GM23338 (cell line): ENCODE results near the gene LRRTM2. TPM values are rescaled to one million over a fixed set of nuclear protein-coding genes. Genes with fewer than 3 reads are reported as not detected.

Experiments used
- CREB1 ChIP-seq: fragments of 250-450 bp; sonication (Bioruptor Pico); IDR thresholded peaks from 2 replicates; pipeline ENCODE4 v1.5.0; 2020; ENCODE audit warnings: low read depth, mild to moderate bottlenecking, moderate library complexity
- CTCF ChIP-seq, 2 experiments: fragments of 200-600 bp in 1 of 2; sonication (generic) in 1 of 2; conservative IDR thresholded peaks; 2 replicates each; pipeline versions ENCODE4 v1.5.1 to v1.6.1; 2016 to 2017; ENCODE audit warnings: antibody characterized with exemption in 2 of 2, low read depth in 2 of 2, mild to moderate bottlenecking in 2 of 2, moderate library complexity in 1 of 2
- ETS1 ChIP-seq: IDR thresholded peaks from 2 replicates; pipeline ENCODE4 v1.6.1; 2016; ENCODE audit warnings: antibody characterized with exemption
- EZH2phosphoT487 ChIP-seq: fragments of 200-600 bp; sonication (generic); IDR thresholded peaks from one replicate; pipeline ENCODE4 v1.8.1; 2018; ENCODE audit warnings: antibody characterized with exemption; ENCODE audit not compliant: unreplicated experiment
- JUNB ChIP-seq: IDR thresholded peaks from one replicate; pipeline ENCODE4 v1.6.1; 2016; ENCODE audit warnings: antibody characterized with exemption; ENCODE audit not compliant: unreplicated experiment
- NANOG ChIP-seq: IDR thresholded peaks from 2 replicates; pipeline ENCODE4 v1.6.1; 2016; ENCODE audit warnings: antibody characterized with exemption, borderline replicate concordance
- POLR2AphosphoS5 ChIP-seq: IDR thresholded peaks from 2 replicates; pipeline ENCODE4 v1.6.1; 2016; ENCODE audit warnings: antibody characterized with exemption, low read depth
- ZNF114 ChIP-seq: fragments of 250-450 bp; sonication (Bioruptor Pico); IDR thresholded peaks from 2 replicates; pipeline ENCODE4 v1.5.0; 2020; ENCODE audit warnings: mild to moderate bottlenecking, moderate library complexity
- ZNF331 ChIP-seq: fragments of 250-450 bp; sonication (Bioruptor Pico); IDR thresholded peaks from 2 replicates; pipeline ENCODE4 v1.5.0; 2020; ENCODE audit warnings: low read depth, mild to moderate bottlenecking, moderate library complexity
- polyA plus RNA-seq: library from polyadenylated mRNA; unstranded; fragments of >200 nt; fragmentation: Nextera tagmentation; extraction: Ambion mirVana; gene quantifications from 2 replicates; pipeline ENCODE4 v1.2.1, GENCODE V29; 2016
- total RNA-seq: library from RNA; depleted of rRNA; stranded (reverse); fragments of >200 nt; shearing (Covaris generic); gene quantifications from 2 replicates; pipeline ENCODE4 v1.2.3, GENCODE V29; 2014
- TF ChIP-seq, protein P1 (sequence below): fragments of 250-450 bp; sonication (Bioruptor Pico); IDR thresholded peaks from 2 replicates; pipeline ENCODE4 v1.5.0; 2020; ENCODE audit warnings: mild to moderate bottlenecking, moderate library complexity

Gene LRRTM2
- total and polyA plus RNA-seq, 2 experiments from 2014 or later, result 1.5 TPM; not detected in 1

DNA sequence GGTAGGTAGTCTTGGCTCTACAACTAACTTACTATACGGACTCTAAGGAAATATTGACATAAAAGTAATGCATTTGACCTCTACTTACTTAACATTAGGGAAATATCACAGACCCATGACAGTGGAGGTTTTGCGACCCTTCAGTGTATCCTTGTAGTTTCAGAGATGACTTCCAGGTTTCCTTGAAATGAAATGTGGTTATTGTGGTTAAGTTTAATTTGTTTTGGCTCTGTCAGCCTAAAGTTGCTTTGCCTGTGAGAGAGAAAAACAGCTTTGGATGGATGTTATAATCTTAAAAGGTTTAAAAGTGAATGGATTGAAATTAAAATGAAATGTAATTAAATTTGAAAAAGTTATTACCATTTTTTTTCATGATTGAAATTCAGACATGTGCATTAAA is 42.9 kb downstream of the LRRTM2 start (continued):
- TF ChIP-seq, protein P1, sequence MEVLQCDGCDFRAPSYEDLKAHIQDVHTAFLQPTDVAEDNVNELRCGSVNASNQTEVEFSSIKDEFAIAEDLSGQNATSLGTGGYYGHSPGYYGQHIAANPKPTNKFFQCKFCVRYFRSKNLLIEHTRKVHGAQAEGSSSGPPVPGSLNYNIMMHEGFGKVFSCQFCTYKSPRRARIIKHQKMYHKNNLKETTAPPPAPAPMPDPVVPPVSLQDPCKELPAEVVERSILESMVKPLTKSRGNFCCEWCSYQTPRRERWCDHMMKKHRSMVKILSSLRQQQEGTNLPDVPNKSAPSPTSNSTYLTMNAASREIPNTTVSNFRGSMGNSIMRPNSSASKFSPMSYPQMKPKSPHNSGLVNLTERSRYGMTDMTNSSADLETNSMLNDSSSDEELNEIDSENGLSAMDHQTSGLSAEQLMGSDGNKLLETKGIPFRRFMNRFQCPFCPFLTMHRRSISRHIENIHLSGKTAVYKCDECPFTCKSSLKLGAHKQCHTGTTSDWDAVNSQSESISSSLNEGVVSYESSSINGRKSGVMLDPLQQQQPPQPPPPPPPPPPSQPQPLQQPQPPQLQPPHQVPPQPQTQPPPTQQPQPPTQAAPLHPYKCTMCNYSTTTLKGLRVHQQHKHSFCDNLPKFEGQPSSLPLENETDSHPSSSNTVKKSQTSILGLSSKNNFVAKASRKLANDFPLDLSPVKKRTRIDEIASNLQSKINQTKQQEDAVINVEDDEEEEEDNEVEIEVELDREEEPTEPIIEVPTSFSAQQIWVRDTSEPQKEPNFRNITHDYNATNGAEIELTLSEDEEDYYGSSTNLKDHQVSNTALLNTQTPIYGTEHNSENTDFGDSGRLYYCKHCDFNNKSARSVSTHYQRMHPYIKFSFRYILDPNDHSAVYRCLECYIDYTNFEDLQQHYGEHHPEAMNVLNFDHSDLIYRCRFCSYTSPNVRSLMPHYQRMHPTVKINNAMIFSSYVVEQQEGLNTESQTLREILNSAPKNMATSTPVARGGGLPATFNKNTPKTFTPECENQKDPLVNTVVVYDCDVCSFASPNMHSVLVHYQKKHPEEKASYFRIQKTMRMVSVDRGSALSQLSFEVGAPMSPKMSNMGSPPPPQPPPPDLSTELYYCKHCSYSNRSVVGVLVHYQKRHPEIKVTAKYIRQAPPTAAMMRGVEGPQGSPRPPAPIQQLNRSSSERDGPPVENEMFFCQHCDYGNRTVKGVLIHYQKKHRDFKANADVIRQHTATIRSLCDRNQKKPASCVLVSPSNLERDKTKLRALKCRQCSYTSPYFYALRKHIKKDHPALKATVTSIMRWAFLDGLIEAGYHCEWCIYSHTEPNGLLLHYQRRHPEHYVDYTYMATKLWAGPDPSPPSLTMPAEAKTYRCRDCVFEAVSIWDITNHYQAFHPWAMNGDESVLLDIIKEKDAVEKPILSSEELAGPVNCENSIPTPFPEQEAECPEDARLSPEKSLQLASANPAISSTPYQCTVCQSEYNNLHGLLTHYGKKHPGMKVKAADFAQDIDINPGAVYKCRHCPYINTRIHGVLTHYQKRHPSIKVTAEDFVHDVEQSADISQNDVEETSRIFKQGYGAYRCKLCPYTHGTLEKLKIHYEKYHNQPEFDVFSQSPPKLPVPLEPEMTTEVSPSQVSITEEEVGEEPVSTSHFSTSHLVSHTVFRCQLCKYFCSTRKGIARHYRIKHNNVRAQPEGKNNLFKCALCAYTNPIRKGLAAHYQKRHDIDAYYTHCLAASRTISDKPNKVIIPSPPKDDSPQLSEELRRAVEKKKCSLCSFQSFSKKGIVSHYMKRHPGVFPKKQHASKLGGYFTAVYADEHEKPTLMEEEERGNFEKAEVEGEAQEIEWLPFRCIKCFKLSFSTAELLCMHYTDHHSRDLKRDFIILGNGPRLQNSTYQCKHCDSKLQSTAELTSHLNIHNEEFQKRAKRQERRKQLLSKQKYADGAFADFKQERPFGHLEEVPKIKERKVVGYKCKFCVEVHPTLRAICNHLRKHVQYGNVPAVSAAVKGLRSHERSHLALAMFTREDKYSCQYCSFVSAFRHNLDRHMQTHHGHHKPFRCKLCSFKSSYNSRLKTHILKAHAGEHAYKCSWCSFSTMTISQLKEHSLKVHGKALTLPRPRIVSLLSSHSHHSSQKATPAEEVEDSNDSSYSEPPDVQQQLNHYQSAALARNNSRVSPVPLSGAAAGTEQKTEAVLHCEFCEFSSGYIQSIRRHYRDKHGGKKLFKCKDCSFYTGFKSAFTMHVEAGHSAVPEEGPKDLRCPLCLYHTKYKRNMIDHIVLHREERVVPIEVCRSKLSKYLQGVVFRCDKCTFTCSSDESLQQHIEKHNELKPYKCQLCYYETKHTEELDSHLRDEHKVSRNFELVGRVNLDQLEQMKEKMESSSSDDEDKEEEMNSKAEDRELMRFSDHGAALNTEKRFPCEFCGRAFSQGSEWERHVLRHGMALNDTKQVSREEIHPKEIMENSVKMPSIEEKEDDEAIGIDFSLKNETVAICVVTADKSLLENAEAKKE (CRISPR knock-in tag), result no peak
- TF ChIP-seq POLR2AphosphoS5, result no peak
- TF ChIP-seq CREB1 (CRISPR knock-in tag), result no peak
- TF ChIP-seq ZNF331 (CRISPR knock-in tag), result no peak
- no peak for TF ChIP-seq ETS1
- TF ChIP-seq EZH2phosphoT487, result no peak
- no peak for TF ChIP-seq CTCF (conservative IDR thresholded peaks at IDR 0.05; ENCODE audit: low read depth in 2 of 2)
- no peak for TF ChIP-seq NANOG
- TF ChIP-seq ZNF114, result no peak
- no peak for TF ChIP-seq JUNB
